ENCODE data around the gene HIPK1. TPM values are rescaled to one million over a fixed set of nuclear protein-coding genes. Genes with fewer than 3 reads are reported as not detected.

The HIPK1 gene
- total RNA-seq, 1 donor from 2014 or later: 41.3 TPM

DNA sequence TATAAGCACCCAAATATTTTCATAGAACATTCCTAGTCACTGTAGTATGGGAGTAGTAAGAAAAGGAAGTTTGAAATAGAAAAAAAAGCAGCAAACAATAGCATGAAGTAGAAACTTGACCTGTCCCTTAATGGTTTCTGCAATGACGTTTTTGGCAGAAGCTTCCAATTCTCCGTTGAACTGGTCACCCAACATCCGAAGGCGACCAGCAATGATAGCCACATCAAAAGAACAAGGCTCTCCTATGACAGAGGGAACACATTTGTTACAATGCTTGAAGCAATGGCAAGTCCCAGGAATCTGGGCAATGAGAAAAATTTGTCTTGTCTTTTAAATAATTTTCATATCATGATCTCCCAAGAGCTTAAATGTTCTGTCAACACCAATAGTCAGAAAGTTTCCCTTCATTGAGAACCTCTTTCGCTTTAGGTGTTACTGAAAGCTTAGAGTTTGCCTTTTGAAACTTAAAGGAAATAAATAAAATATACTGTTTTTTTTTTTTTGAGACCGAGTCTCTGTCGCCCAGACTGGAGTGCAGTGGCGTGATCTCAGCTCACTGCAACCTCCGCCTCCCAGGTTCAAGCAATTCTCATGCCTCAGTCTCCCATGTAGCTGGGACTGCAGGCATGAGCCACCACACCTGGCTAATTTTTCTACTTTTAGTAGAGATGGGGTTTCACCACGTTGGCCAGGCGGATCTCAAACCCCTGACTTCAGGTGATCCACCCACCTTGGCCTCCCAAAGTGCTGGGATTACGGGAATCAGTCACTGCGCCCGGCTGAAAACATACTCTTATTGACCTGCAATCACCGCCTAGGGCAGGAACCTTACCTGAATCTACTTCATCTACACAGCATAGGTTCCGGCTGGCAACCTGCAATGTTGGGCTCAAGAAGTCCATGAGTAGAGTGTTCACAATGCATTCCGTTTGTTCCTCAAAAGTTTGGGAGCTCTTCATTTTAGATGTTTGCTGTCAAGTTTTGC lies 42.4 kb upstream of the HIPK1 start:
- Histone ChIP-seq H3F3A (ENCODE audit: low read depth) (no peaks in the 10 kb centered on the region), H3K27me3 (no peaks in the 10 kb centered on the region), H3K79me2 (ENCODE audit: low read depth) (no peaks in the 10 kb centered on the region), H3K4me1 (peaks cover under 1% of the 10 kb centered on the region), H3K9me3 (ENCODE audit: low read depth) (no peaks in the 10 kb centered on the region), H3K27ac (no peak overlapping the region), H3K9ac (no peak overlapping the region), H3K36me3 (no peaks in the 10 kb centered on the region), H2AFZ (replicated peaks) (no peak overlapping the region), H3K4me3 (no peak overlapping the region), H3K4me2 (no peak overlapping the region), H4K20me1 (ENCODE audit: low read depth) (no peaks in the 10 kb centered on the region)
- H3K27ac Mint-ChIP-seq: no peak overlapping the region
- H3K4me1 Mint-ChIP-seq: peaks cover 3% of the 10 kb centered on the region
- TF ChIP-seq, protein P1, sequence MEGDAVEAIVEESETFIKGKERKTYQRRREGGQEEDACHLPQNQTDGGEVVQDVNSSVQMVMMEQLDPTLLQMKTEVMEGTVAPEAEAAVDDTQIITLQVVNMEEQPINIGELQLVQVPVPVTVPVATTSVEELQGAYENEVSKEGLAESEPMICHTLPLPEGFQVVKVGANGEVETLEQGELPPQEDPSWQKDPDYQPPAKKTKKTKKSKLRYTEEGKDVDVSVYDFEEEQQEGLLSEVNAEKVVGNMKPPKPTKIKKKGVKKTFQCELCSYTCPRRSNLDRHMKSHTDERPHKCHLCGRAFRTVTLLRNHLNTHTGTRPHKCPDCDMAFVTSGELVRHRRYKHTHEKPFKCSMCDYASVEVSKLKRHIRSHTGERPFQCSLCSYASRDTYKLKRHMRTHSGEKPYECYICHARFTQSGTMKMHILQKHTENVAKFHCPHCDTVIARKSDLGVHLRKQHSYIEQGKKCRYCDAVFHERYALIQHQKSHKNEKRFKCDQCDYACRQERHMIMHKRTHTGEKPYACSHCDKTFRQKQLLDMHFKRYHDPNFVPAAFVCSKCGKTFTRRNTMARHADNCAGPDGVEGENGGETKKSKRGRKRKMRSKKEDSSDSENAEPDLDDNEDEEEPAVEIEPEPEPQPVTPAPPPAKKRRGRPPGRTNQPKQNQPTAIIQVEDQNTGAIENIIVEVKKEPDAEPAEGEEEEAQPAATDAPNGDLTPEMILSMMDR (IDR thresholded peaks at IDR 0.05): no peak
- no peak for TF ChIP-seq EZH2 (IDR thresholded peaks at IDR 0.05)
- TF ChIP-seq EZH2phosphoT487 (IDR thresholded peaks at IDR 0.05): no peak
- no peaks in the 10 kb centered on the region for H3K9me3 Mint-ChIP-seq
- no peak for DNase-seq (ENCODE audit: low spot score)
- H3K36me3 Mint-ChIP-seq: no peaks in the 10 kb centered on the region
- H3K27me3 Mint-ChIP-seq (ENCODE audit: insufficient read depth, low read depth): no peaks in the 10 kb centered on the region
- H3K4me3 Mint-ChIP-seq: no peak overlapping the region

DNA sequence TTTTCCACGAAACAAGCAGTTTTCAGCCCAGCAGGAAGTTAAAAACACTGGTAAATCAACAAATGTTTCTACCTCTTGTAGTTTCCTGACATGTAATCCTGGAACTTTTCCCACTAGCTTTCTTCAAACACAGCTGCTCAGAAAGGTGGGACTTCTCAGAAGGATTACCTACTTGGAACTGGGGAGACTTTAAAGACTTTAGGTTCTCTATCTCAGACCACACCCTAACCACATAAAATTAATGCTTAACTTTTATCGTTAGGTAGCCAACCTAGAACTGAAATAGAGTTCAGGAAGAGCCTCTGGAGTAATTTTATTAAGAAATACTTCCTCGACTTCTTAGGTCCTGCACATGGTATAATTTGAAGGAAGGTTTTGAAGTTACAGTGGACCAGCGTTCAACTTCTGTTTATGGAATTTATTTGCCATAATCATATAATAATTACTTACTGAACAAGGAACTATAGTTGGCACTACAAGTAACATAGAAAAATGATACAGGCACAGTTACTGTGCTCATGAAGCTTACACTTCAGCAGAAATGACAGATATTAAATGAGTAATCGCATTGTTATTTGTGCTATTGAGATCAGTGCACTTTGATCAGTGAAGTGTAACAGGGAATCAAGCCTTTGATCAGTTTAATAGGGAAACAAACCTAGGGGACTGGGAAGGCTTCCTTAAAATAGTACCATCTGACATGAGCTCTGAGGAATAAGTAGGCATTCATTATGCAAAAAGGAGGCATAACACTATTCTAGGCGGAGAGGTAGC lies 41.5 kb upstream of the HIPK1 start, which contains the start of gene BCL2L15:
Gene BCL2L15 (minus strand): TSS at position 180 of the 774 bp plus-strand sequence. CDS start 206 bp downstream, outside the sequence.
- H3K27me3 ChIP-seq: no peaks in the 10 kb centered on the region
- H3K4me3 Mint-ChIP-seq: no peak within 1 kb of the TSS

DNA sequence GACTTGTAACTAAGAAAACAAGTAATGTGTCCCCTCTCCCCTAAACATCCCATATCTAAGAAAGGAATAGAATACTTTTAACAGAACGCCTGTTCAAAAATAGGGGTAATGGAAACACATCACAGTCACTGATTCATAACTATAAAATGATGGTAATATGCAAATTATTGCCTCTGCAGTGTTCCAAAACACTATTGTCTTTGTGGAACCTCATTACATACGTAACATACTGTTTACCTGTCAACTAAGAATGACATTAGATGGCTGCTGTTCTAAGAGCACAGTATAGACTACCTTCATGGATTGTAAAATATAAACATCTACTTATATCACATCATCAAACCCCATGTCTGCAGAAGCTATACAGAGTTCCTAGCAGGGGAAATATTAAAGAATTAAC lies 38.3 kb upstream of the HIPK1 start:
- no peak overlapping the region for H3K9ac ChIP-seq
- Mint-ChIP-seq H3K4me1 (peaks cover 3% of the 10 kb centered on the region), H3K9me3 (no peaks in the 10 kb centered on the region), H3K36me3 (peaks cover 4% of the 10 kb centered on the region), H3K27ac (no peak overlapping the region), H3K27me3 (ENCODE audit: insufficient read depth, low read depth) (no peaks in the 10 kb centered on the region), H3K4me3 (no peak overlapping the region)
- no peaks in the 10 kb centered on the region for H4K20me1 ChIP-seq (ENCODE audit: low read depth)
- H3K79me2 ChIP-seq (ENCODE audit: low read depth): no peaks in the 10 kb centered on the region
- no peak overlapping the region for H3K27ac ChIP-seq
- H3K9me3 ChIP-seq (ENCODE audit: low read depth): no peaks in the 10 kb centered on the region
- DNase-seq (ENCODE audit: low spot score): no peak
- no peak overlapping the region for H3K4me3 ChIP-seq
- TF ChIP-seq EZH2phosphoT487 (IDR thresholded peaks at IDR 0.05) (no peak), EZH2 (IDR thresholded peaks at IDR 0.05) (no peak)
- TF ChIP-seq, protein P1 (IDR thresholded peaks at IDR 0.05): no peak
- H3K4me2 ChIP-seq: no peak overlapping the region
- H3K4me1 ChIP-seq: no peaks in the 10 kb centered on the region
- H3K36me3 ChIP-seq: no peaks in the 10 kb centered on the region
- no peak overlapping the region for H2AFZ ChIP-seq (replicated peaks)
- H3K27me3 ChIP-seq: no peaks in the 10 kb centered on the region
- H3F3A ChIP-seq (ENCODE audit: low read depth): no peaks in the 10 kb centered on the region

More for the DNA sequence above, 41.5 kb upstream of the HIPK1 start, which contains the start of gene BCL2L15:
- H3F3A ChIP-seq (ENCODE audit: low read depth): no peaks in the 10 kb centered on the region
- TF ChIP-seq EZH2 (IDR thresholded peaks at IDR 0.05): no peak
- TF ChIP-seq, protein P1 (IDR thresholded peaks at IDR 0.05): no peak
- no peak for TF ChIP-seq EZH2phosphoT487 (IDR thresholded peaks at IDR 0.05)
- Mint-ChIP-seq H3K9me3 (no peaks in the 10 kb centered on the region), H3K27me3 (ENCODE audit: insufficient read depth, low read depth) (no peaks in the 10 kb centered on the region), H3K4me1 (peaks cover 3% of the 10 kb centered on the region), H3K27ac (no peak within 1 kb of the TSS), H3K36me3 (no peaks in the 10 kb centered on the region)
- H2AFZ ChIP-seq (replicated peaks): no peak within 1 kb of the TSS
- no peaks in the 10 kb centered on the region for H3K4me1 ChIP-seq
- H3K9ac ChIP-seq: no peak within 1 kb of the TSS
- H3K4me3 ChIP-seq: no peak within 1 kb of the TSS
- no peak for DNase-seq (ENCODE audit: low spot score)
- no peak within 1 kb of the TSS for H3K4me2 ChIP-seq
- no peaks in the 10 kb centered on the region for H3K9me3 ChIP-seq (ENCODE audit: low read depth)
- H4K20me1 ChIP-seq (ENCODE audit: low read depth): no peaks in the 10 kb centered on the region
- H3K36me3 ChIP-seq: no peaks in the 10 kb centered on the region
- no peaks in the 10 kb centered on the region for H3K79me2 ChIP-seq (ENCODE audit: low read depth)
- H3K27ac ChIP-seq: no peak within 1 kb of the TSS
